K562 (cell line): ENCODE data around the gene DKK1. TPM values are rescaled to one million over a fixed set of nuclear protein-coding genes. Genes with fewer than 3 reads are reported as not detected.

ENCODE experiments used
- ATAC-seq: fragments of 200-7000 bp; cut with Tn5 transposase; 3 replicates; pipeline ENCODE4 v1.9.1; 2020; ENCODE audit warnings: moderate library complexity
- BruUV-seq: library from RNA; stranded (reverse); fragments of 400-500 nt; replicated peaks from 2 replicates; lab custom pipeline; 2021; lab: Mats Ljungman, UMichigan
- CTCF ChIA-PET: fragments of 300-600 bp; formaldehyde crosslinking; extraction: SDS; loops from one replicate; lab custom pipeline; 2021; ENCODE audit warnings: low intra/inter-chr PET ratio; lab: Yijun Ruan, JAX
- POLR2A ChIA-PET: fragments of 300-600, 350-650 bp; sonication (Branson Sonifier 250); formaldehyde crosslinking; extraction: SDS; loops from one replicate; lab custom pipeline; 2021; ENCODE audit warnings: antibody characterized with exemption, inconsistent platforms; lab: Yijun Ruan, JAX
- DNase-seq, 4 experiments: peaks; one replicate each; pipeline versions ENCODE4 v3.0.0 to v3.0.0-alpha.2; 2011 to 2018; ENCODE audit warnings: low spot score in 3 of 4, mixed read lengths in 3 of 4; ENCODE audit errors: extremely low read depth in 1 of 4
- FAIRE-seq: peaks from 2 replicates; lab custom pipeline; 2011; peaks lifted over from hg19 to GRCh38; lab: Jason Lieb, UNC
- H2AFZ ChIP-seq: 2 replicates; pipeline ENCODE4 v1.6.0; 2011; ENCODE audit warnings: low read depth, low read length, control low read depth, inconsistent platforms
- H3K27ac ChIP-seq: fragments of 200-600 bp; 3 replicates; pipeline ENCODE4 v1.8.0; 2011; ENCODE audit warnings: low read depth, mild to moderate bottlenecking, control low read depth, inconsistent platforms, low read length, moderate library complexity, mixed read lengths; ENCODE audit errors: extremely low read depth
- H3K27me3 ChIP-seq, 2 experiments: fragments of 300-600 bp in 1 of 2; 2 replicates in 1 of 2; 3 replicates in 1 of 2; pipeline versions ENCODE4 v1.6.0 to v1.8.0; 2011; ENCODE audit warnings: inconsistent platforms in 2 of 2, low read length in 2 of 2, mild to moderate bottlenecking in 1 of 2, mixed read lengths in 1 of 2, moderate library complexity in 1 of 2; ENCODE audit not compliant: control insufficient read depth in 2 of 2, insufficient read depth in 2 of 2
- H3K36me3 ChIP-seq: fragments of 300-600 bp; 3 replicates; pipeline ENCODE4 v1.8.0; 2011; ENCODE audit warnings: mild to moderate bottlenecking, low read length, inconsistent platforms; ENCODE audit not compliant: control insufficient read depth, insufficient read depth
- H3K4me1 ChIP-seq, 2 experiments: fragments of 200-600 bp in 1 of 2; replicated peaks in 1 of 2; 2 replicates in 1 of 2; 3 replicates in 1 of 2; pipeline versions ENCODE4 v1.5.1 to v1.8.0; 2011; ENCODE audit warnings: inconsistent platforms in 2 of 2, low read length in 2 of 2, mild to moderate bottlenecking in 1 of 2, mixed read lengths in 1 of 2, moderate library complexity in 1 of 2; ENCODE audit not compliant: control insufficient read depth in 2 of 2, insufficient read depth in 2 of 2
- H3K4me2 ChIP-seq: 2 replicates; pipeline ENCODE4 v1.6.1; 2011; ENCODE audit warnings: low read length, control low read depth, inconsistent platforms, mixed read lengths; ENCODE audit not compliant: insufficient read depth
- H3K4me3 ChIP-seq: fragments of 200-600 bp; sonication (generic), shearing (Covaris generic); 2 replicates; pipeline ENCODE4 v1.5.1; 2016; ENCODE audit warnings: control low read depth, inconsistent platforms
- H3K79me2 ChIP-seq: fragments of 200-600 bp; 3 replicates; pipeline ENCODE4 v1.8.0; 2011; ENCODE audit warnings: low read length, inconsistent platforms; ENCODE audit not compliant: control insufficient read depth, insufficient read depth
- H3K9ac ChIP-seq, 2 experiments: 2 replicates each; pipeline versions ENCODE4 v1.6.0 to v1.6.1; 2011; ENCODE audit warnings: low read depth in 2 of 2, low read length in 2 of 2, control low read depth in 1 of 2, inconsistent platforms in 1 of 2, mild to moderate bottlenecking in 1 of 2, mixed read lengths in 1 of 2; ENCODE audit not compliant: insufficient read depth in 1 of 2
- H3K9me1 ChIP-seq: one replicate; pipeline ENCODE4 v1.6.0; 2011; ENCODE audit warnings: inconsistent platforms, mild to moderate bottlenecking, low read length, moderate library complexity; ENCODE audit not compliant: control insufficient read depth, insufficient read depth
- H3K9me3 ChIP-seq: replicated peaks from 2 replicates; pipeline ENCODE4 v1.5.1; 2011; ENCODE audit warnings: low read depth, low read length, inconsistent platforms; ENCODE audit not compliant: control insufficient read depth, insufficient read depth
- H4K20me1 ChIP-seq: replicated peaks from 2 replicates; pipeline ENCODE4 v1.6.1; 2011; ENCODE audit warnings: low read length, inconsistent platforms, mixed read lengths; ENCODE audit not compliant: control insufficient read depth, insufficient read depth
- BACH1 ChIP-seq: fragments of 200-800 bp; sonication (Bioruptor generic); IDR thresholded peaks from 2 replicates; pipeline ENCODE4 v1.6.1; 2016; ENCODE audit warnings: missing genetic modification characterization, missing compliant biosample characterization
- C11orf30 ChIP-seq: fragments of 450-650 bp; IDR thresholded peaks from 2 replicates; pipeline ENCODE4 v1.6.1; 2016; ENCODE audit warnings: low read depth, mild to moderate bottlenecking
- CLOCK ChIP-seq: fragments of 250-450 bp; sonication (Bioruptor Pico); IDR thresholded peaks from 2 replicates; pipeline ENCODE4 v1.4.0; 2020; ENCODE audit warnings: mild to moderate bottlenecking, moderate library complexity, borderline replicate concordance
- E2F6 ChIP-seq, 2 experiments: IDR thresholded peaks; 2 replicates each; pipeline ENCODE4 v1.6.1; 2011; ENCODE audit warnings: borderline replicate concordance in 1 of 2, control low read depth in 1 of 2, low read depth in 1 of 2, low read length in 1 of 2, mild to moderate bottlenecking in 1 of 2, mixed read lengths in 1 of 2, moderate library complexity in 1 of 2; ENCODE audit not compliant: insufficient read depth in 1 of 2, insufficient read length in 1 of 2, poor library complexity in 1 of 2, severe bottlenecking in 1 of 2; ENCODE audit errors: extremely low read depth in 1 of 2
- GATA2 ChIP-seq: sonication (generic); formaldehyde crosslinking; IDR thresholded peaks from 2 replicates; pipeline ENCODE4 v1.4.0; 2020; ENCODE audit warnings: mild to moderate bottlenecking, missing genetic modification reagents
- KLF13 ChIP-seq: fragments of 450-650 bp; IDR thresholded peaks from 2 replicates; pipeline ENCODE4 v1.6.1; 2016; ENCODE audit warnings: missing genetic modification characterization, low read depth, mild to moderate bottlenecking, missing compliant biosample characterization, moderate library complexity, borderline replicate concordance
- MAFF ChIP-seq: IDR thresholded peaks from 2 replicates; pipeline ENCODE4 v1.6.1; 2012; ENCODE audit warnings: low read length, improper control_type of control experiment
- MAFG ChIP-seq: fragments of 450-650 bp; conservative IDR thresholded peaks from 2 replicates; pipeline ENCODE4 v1.6.1; 2016; ENCODE audit warnings: missing genetic modification characterization, missing compliant biosample characterization
- MAFK ChIP-seq: IDR thresholded peaks from 2 replicates; pipeline ENCODE4 v1.6.1; 2011; ENCODE audit warnings: low read length, improper control_type of control experiment
- RAD51 ChIP-seq: fragments of 450-650 bp; IDR thresholded peaks from 2 replicates; pipeline ENCODE4 v1.7.1; 2016; ENCODE audit warnings: low read depth, mild to moderate bottlenecking, borderline replicate concordance
- SMAD1 ChIP-seq: fragments of 150-350 bp; IDR thresholded peaks from 2 replicates; pipeline ENCODE4 v1.6.1; 2014; ENCODE audit warnings: low read length, low read depth; ENCODE audit not compliant: partially characterized antibody
- THRAP3 ChIP-seq: fragments of 450-650 bp; IDR thresholded peaks from 2 replicates; pipeline ENCODE4 v1.6.1; 2016; ENCODE audit warnings: mild to moderate bottlenecking, inconsistent platforms, borderline replicate concordance
- ZNF316 ChIP-seq: fragments of 450-650 bp; IDR thresholded peaks from 2 replicates; pipeline ENCODE4 v1.6.1; 2016
- ZNF551 ChIP-seq: fragments of 250-450 bp; sonication (Bioruptor Pico); IDR thresholded peaks from 2 replicates; pipeline ENCODE4 v1.5.0; 2021; ENCODE audit warnings: mild to moderate bottlenecking, moderate library complexity
- ZNF584 ChIP-seq: fragments of 200-800 bp; sonication (Bioruptor generic); IDR thresholded peaks from 2 replicates; pipeline ENCODE4 v1.6.1; 2016; ENCODE audit warnings: low read depth, mild to moderate bottlenecking, missing genetic modification characterization, missing compliant biosample characterization
- ZNF75A ChIP-seq: fragments of 450-650 bp; formaldehyde crosslinking; IDR thresholded peaks from 2 replicates; pipeline ENCODE4 v1.4.0; 2020; ENCODE audit warnings: mild to moderate bottlenecking
- WGBS: fragments of 100-300 bp; shearing (Covaris generic); methylation state at CpG from one replicate; pipeline ENCODE4 v1.1.6; 2016; ENCODE audit warnings: low coverage, mixed read lengths; ENCODE audit not compliant: insufficient coverage; ENCODE audit errors: missing lambda C conversion rate; 5-methylcytosine and 5-hydroxymethylcytosine counted together
- in situ Hi-C: fragments of 300-500 bp; cut with MboI; formaldehyde crosslinking; loops from 4 replicates; pipeline ENCODE4 v1.15.0; 2018; ENCODE audit warnings: inconsistent platforms, mixed read lengths
- intact Hi-C: fragments of 100-400 bp; cut with micrococcal nuclease; formaldehyde crosslinking; loops from 2 replicates; pipeline ENCODE4 v1.14.2; 2022
- polyA plus RNA-seq, 8 experiments: library from polyadenylated mRNA; depleted of rRNA in 4 of 8; stranded (reverse) in 5 of 8; unstranded in 3 of 8; fragments of >200 nt; fragmentation: Nextera tagmentation in 2 of 8; fragmentation: Illumina TruSeq in 1 of 8; extraction: Ambion mirVana in 2 of 8; extraction: Trizol in 1 of 8; gene quantifications; 2 replicates each; pipeline versions ENCODE4 v1.2.1 to v1.2.3, GENCODE V29; 2011 to 2014; ENCODE audit warnings: inconsistent platforms in 1 of 8, missing spikeins in 1 of 8
- total RNA-seq, 7 experiments: library from RNA; depleted of rRNA in 6 of 7; stranded (reverse); fragments of >200 nt in 6 of 7; fragmentation: Illumina TruSeq in 2 of 7; extraction: Trizol in 2 of 7; gene quantifications; 2 replicates each; pipeline versions ENCODE4 v1.2.1 to v1.2.3, GENCODE V29; 2011 to 2021; ENCODE audit warnings: low replicate concordance in 1 of 7

Gene DKK1
- total and polyA plus RNA-seq, 9 of the 15 experiments (the other 6 are each of a cell fraction or from before 2014, with no cell fraction given) = 0.13 TPM; not detected in 8

- TF ChIP-seq CLOCK = no peak
- TF ChIP-seq, all 486 proteins: peak for 5
Observed at GRCh38 chr10:52337225-52337624, 23.1 kb downstream of the DKK1 start (continued).

GRCh38 chr10:52343439-52343838 lies 29.4 kb downstream of the DKK1 start:
- H3K36me3 ChIP-seq = no peaks in the 10 kb centered on the region
- POLR2A ChIA-PET = no interaction called here
- no peak overlapping the region for H3K9ac ChIP-seq
- H3K9me3 ChIP-seq = no peaks in the 10 kb centered on the region; the same call in 1 of the 2 replicates
- no peak overlapping the region for H2AFZ ChIP-seq
- H4K20me1 ChIP-seq = no peaks in the 10 kb centered on the region
- ATAC-seq = no peak
- H3K27ac ChIP-seq = no peak overlapping the region
- TF ChIP-seq KLF13 = no peak
- TF ChIP-seq ZNF75A (CRISPR knock-in tag) = no peak
- TF ChIP-seq BACH1 = peak; percentile 68; the same call in 1 of the 2 replicates
- no peak for TF ChIP-seq ZNF551 (CRISPR knock-in tag)
- peak; percentile 63 for TF ChIP-seq C11orf30
- no peak for TF ChIP-seq ZNF584 (CRISPR knock-in tag)
- TF ChIP-seq MAFK = peak; percentile 47
- no peak for TF ChIP-seq GATA2 (CRISPR knock-in tag)
- TF ChIP-seq MAFF = peak; percentile 38; the same call in 1 of the 2 replicates
- TF ChIP-seq THRAP3 = no peak
- no peak for TF ChIP-seq E2F6 (IDR thresholded peaks at IDR 0.05; ENCODE audit: borderline replicate concordance in 1 of 2, extremely low read depth in 1 of 2, insufficient read depth in 1 of 2, insufficient read length in 1 of 2, low read depth in 1 of 2, low read length in 1 of 2, poor library complexity in 1 of 2, severe bottlenecking in 1 of 2)
- TF ChIP-seq RAD51 = no peak
- TF ChIP-seq SMAD1 = no peak
- TF ChIP-seq ZNF316 = peak; percentile 81
- peak; percentile 68; the same call in 1 of the 2 replicates for TF ChIP-seq MAFG (tag)
- TF ChIP-seq, all 486 proteins: peak for 6
- BruUV-seq = no TSS peak
- Histone ChIP-seq H3K4me3 (no peak overlapping the region), H3K79me2 (no peaks in the 10 kb centered on the region), H3K4me1 (no peaks in the 10 kb centered on the region), H3K9me1 (no peaks in the 10 kb centered on the region), H3K4me2 (no peak overlapping the region), H3K27me3 (no peaks in the 10 kb centered on the region)
- CTCF ChIA-PET = no interaction called here
- FAIRE-seq (no peak), DNase-seq (no peak)
- 1% methylated on average over 4 of the region's 4 CpGs for WGBS
- in situ Hi-C loops = no loop called here
- intact Hi-C loops = no loop called here
